ENCODE data around the gene IGSF8. TPM values are rescaled to one million over a fixed set of nuclear protein-coding genes. Genes with fewer than 3 reads are reported as not detected.
A peak's percentile ranks its signal among the peaks of the same experiment; 100 is the strongest.
"Not testable (repeated sequence)": the region's sequence is repeated elsewhere in the genome, so short reads cannot be mapped to it uniquely, and the experiment has no call there.

Gene IGSF8
- total RNA-seq, 4 donors from 2014 or later = 35.9 to 89.0 (median 49.5) TPM

GRCh38 chr1:160114085-160114484 is 15.7 kb upstream of the IGSF8 start:
- in situ Hi-C loops (cut with MboI; ENCODE audit: low pct_ligation_motif_present in 1 of 4, low pct_unique_long_range_greater_than_20kb in 1 of 4, low sequenced_read_pairs in 3 of 4) = no loop called here
- TF ChIP-seq, protein P1, sequence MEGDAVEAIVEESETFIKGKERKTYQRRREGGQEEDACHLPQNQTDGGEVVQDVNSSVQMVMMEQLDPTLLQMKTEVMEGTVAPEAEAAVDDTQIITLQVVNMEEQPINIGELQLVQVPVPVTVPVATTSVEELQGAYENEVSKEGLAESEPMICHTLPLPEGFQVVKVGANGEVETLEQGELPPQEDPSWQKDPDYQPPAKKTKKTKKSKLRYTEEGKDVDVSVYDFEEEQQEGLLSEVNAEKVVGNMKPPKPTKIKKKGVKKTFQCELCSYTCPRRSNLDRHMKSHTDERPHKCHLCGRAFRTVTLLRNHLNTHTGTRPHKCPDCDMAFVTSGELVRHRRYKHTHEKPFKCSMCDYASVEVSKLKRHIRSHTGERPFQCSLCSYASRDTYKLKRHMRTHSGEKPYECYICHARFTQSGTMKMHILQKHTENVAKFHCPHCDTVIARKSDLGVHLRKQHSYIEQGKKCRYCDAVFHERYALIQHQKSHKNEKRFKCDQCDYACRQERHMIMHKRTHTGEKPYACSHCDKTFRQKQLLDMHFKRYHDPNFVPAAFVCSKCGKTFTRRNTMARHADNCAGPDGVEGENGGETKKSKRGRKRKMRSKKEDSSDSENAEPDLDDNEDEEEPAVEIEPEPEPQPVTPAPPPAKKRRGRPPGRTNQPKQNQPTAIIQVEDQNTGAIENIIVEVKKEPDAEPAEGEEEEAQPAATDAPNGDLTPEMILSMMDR (IDR thresholded peaks at IDR 0.05) = no peak
- TF ChIP-seq EP300 (IDR thresholded peaks at IDR 0.05; ENCODE audit: low read depth) = no peak
- no peak for TF ChIP-seq POLR2A (IDR thresholded peaks at IDR 0.05)
- no peak for TF ChIP-seq POLR2AphosphoS5 (IDR thresholded peaks at IDR 0.05)
- intact Hi-C loops (cut with DNase I; ENCODE audit: low total_unique reads) = no loop called here
- H3K9me3 ChIP-seq = no peaks in the 10 kb centered on the region
- peaks cover 0 to 9% (median 1%) of the 10 kb centered on the region in 4 donors for H3K4me1 ChIP-seq
- no peak overlapping the region for H3K4me3 ChIP-seq
- WGBS, 2 donors (ENCODE audit: low coverage in 1 of 2) = 79 to 83% methylated on average over 2 to 4 of the region's 4 CpGs
- H3K27me3 ChIP-seq = peaks cover 4% of the 10 kb centered on the region
- peak overlapping the region in 1 of 4 donors; percentile 8 for H3K27ac ChIP-seq
- no peaks in the 10 kb centered on the region for H3K36me3 ChIP-seq
- DNase-seq = no peak

DNA sequence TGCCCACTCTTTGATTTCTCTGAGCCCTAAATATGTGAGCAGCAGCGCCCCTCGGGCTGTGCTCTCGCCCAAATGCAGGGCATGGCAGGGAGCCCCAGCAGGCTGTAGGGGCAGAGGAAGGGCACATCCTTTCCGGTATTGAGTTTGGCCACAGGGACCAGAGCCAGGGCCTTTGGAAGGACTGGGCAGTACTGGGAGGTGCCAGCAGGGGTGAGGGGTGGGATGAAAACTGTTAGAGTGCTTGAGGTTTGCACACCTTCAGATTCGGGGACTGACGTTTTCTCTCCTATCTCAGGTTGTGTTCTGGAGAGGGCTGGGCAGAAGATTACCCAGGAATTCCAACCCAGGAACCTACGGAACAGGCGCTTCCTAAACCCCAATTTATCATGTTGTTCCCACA is 15.0 kb upstream of the IGSF8 start:
- peaks cover 0 to 6% (median 1%) of the 10 kb centered on the region in 4 donors for H3K4me1 ChIP-seq
- peaks cover 4% of the 10 kb centered on the region for H3K27me3 ChIP-seq
- in situ Hi-C loops (cut with MboI; ENCODE audit: low pct_ligation_motif_present in 1 of 4, low pct_unique_long_range_greater_than_20kb in 1 of 4, low sequenced_read_pairs in 3 of 4) (no loop called here), intact Hi-C loops (cut with DNase I; ENCODE audit: low total_unique reads) (no loop called here)
- no peak overlapping the region for H3K4me3 ChIP-seq
- no peak for DNase-seq
- no peak overlapping the region for H3K27ac ChIP-seq
- TF ChIP-seq POLR2AphosphoS5 (IDR thresholded peaks at IDR 0.05) (no peak), EP300 (IDR thresholded peaks at IDR 0.05; ENCODE audit: low read depth) (no peak)
- TF ChIP-seq, protein P1 (IDR thresholded peaks at IDR 0.05) = no peak
- WGBS, 2 donors (ENCODE audit: low coverage in 1 of 2) = 90% methylated on average over 8 of the region's 8 CpGs; no CpG with 5 or more reads in 1 of the 2 donors
- H3K36me3 ChIP-seq = no peaks in the 10 kb centered on the region
- H3K9me3 ChIP-seq = no peaks in the 10 kb centered on the region

- H3K9me3 ChIP-seq = no peaks in the 10 kb centered on the region
- DNase-seq = no peak
- 86% methylated on average over 12 of the region's 12 CpGs; no CpG with 5 or more reads in 1 of the 2 donors for WGBS, 2 donors (ENCODE audit: low coverage in 1 of 2)
- intact Hi-C loops (cut with DNase I; ENCODE audit: low total_unique reads) = no loop called here
- no peak for TF ChIP-seq EP300 (IDR thresholded peaks at IDR 0.05; ENCODE audit: low read depth)
- TF ChIP-seq POLR2AphosphoS5 (IDR thresholded peaks at IDR 0.05) = no peak
- no peak for TF ChIP-seq POLR2A (IDR thresholded peaks at IDR 0.05)
- TF ChIP-seq, protein P1 (IDR thresholded peaks at IDR 0.05) = no peak
- no peaks in the 10 kb centered on the region for H3K36me3 ChIP-seq
- peaks cover 4% of the 10 kb centered on the region for H3K27me3 ChIP-seq
- H3K4me3 ChIP-seq = no peak overlapping the region
- peaks cover 0 to 3% (median 0%) of the 10 kb centered on the region in 4 donors for H3K4me1 ChIP-seq
- H3K27ac ChIP-seq = no peak overlapping the region
- in situ Hi-C loops (cut with MboI; ENCODE audit: low pct_ligation_motif_present in 1 of 4, low pct_unique_long_range_greater_than_20kb in 1 of 4, low sequenced_read_pairs in 3 of 4) = no loop called here
These were observed 13.9 kb upstream of the IGSF8 start for GRCh38 chr1:160112357-160112756.

DNA sequence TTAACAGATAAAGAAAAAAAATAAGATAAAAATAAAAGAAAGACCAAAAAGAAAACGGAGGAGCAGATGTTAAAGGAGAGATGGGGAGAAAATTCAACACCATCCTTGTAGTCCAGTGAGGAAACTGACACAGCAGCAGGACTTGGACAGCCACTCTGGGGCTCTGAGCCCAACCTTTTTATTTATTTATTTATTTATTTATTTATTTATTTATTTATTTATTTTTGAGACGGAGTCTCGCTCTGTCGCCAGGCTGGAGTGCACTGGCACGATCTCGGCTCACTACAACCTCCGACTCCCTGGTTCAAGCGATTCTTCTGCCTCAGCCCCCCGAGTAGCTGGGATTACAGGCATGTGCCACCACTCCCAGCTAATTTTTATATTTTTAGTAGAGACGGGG is 13.0 kb upstream of the IGSF8 start:
- WGBS, 2 donors (ENCODE audit: low coverage in 1 of 2) = 76 to 90% methylated on average over 4 to 10 of the region's 10 CpGs
- intact Hi-C loops (cut with DNase I; ENCODE audit: low total_unique reads) = not testable (repeated sequence)

GRCh38 chr1:160109686-160110085 is 11.3 kb upstream of the IGSF8 start:
- Histone ChIP-seq H3K4me1 (peaks cover 0 to 3% (median 0%) of the 10 kb centered on the region in 4 donors), H3K9me3 (no peaks in the 10 kb centered on the region), H3K27ac (no peak overlapping the region), H3K36me3 (no peaks in the 10 kb centered on the region), H3K4me3 (no peak overlapping the region), H3K27me3 (peaks cover 4% of the 10 kb centered on the region)
- in situ Hi-C loops (cut with MboI; ENCODE audit: low pct_ligation_motif_present in 1 of 4, low pct_unique_long_range_greater_than_20kb in 1 of 4, low sequenced_read_pairs in 3 of 4) (no loop called here), intact Hi-C loops (cut with DNase I; ENCODE audit: low total_unique reads) (loop anchor here (10.0 kb wide), 1 partner anchor 85 kb away; the partner anchor contains the start of gene CASQ1)
- WGBS, 2 donors (ENCODE audit: low coverage in 1 of 2) = 50 to 60% methylated on average over 1 to 4 of the region's 4 CpGs
- no peak for DNase-seq
- TF ChIP-seq POLR2A (IDR thresholded peaks at IDR 0.05) (no peak), EP300 (IDR thresholded peaks at IDR 0.05; ENCODE audit: low read depth) (no peak), POLR2AphosphoS5 (IDR thresholded peaks at IDR 0.05) (no peak)
- TF ChIP-seq, protein P1 (IDR thresholded peaks at IDR 0.05) = no peak

More for the DNA sequence above, 13.0 kb upstream of the IGSF8 start:
- H3K36me3 ChIP-seq; H3K4me3 ChIP-seq; H3K27ac ChIP-seq; H3K27me3 ChIP-seq; H3K9me3 ChIP-seq; in situ Hi-C loops (cut with MboI; ENCODE audit: low pct_ligation_motif_present in 1 of 4, low pct_unique_long_range_greater_than_20kb in 1 of 4, low sequenced_read_pairs in 3 of 4); H3K4me1 ChIP-seq; DNase-seq: not testable (repeated sequence)

Measured in transverse colon (tissue), 4 donors.